Liver (tissue), 9 donors: ENCODE data around the gene PAXX. TPM values are rescaled to one million over a fixed set of nuclear protein-coding genes. Genes with fewer than 3 reads are reported as not detected.

Experiments
- DNase-seq: peaks from one replicate; pipeline ENCODE4 v3.0.0-alpha.2; 2017; ENCODE audit warnings: low spot score
- H3K27ac ChIP-seq, 2 donors: one replicate each; pipeline ENCODE4 v1.7.0; 2013; ENCODE audit warnings: inconsistent platforms in 2 of 2, low read length in 2 of 2, control low read depth in 1 of 2, low read depth in 1 of 2, mild to moderate bottlenecking in 1 of 2
- H3K27me3 ChIP-seq, 4 donors: one replicate each; pipeline versions ENCODE4 v1.6.1 to v1.7.0; 2013; ENCODE audit warnings: low read length in 3 of 4, inconsistent platforms in 1 of 4, mild to moderate bottlenecking in 1 of 4, moderate library complexity in 1 of 4; ENCODE audit not compliant: control insufficient read depth in 4 of 4, insufficient read depth in 4 of 4
- H3K36me3 ChIP-seq, 4 donors: one replicate each; pipeline versions ENCODE4 v1.6.1 to v1.7.0; 2013; ENCODE audit warnings: low read length in 3 of 4, mild to moderate bottlenecking in 3 of 4, low read depth in 1 of 4, moderate library complexity in 1 of 4; ENCODE audit not compliant: control insufficient read depth in 4 of 4, insufficient read depth in 3 of 4
- H3K4me1 ChIP-seq, 4 donors: one replicate each; pipeline versions ENCODE4 v1.6.1 to v1.7.0; 2013; ENCODE audit warnings: low read length in 3 of 4, mild to moderate bottlenecking in 3 of 4, moderate library complexity in 1 of 4; ENCODE audit not compliant: control insufficient read depth in 4 of 4, insufficient read depth in 4 of 4
- H3K4me3 ChIP-seq, 3 donors: one replicate each; pipeline versions ENCODE4 v1.6.1 to v1.7.0; 2013; ENCODE audit warnings: low read length in 3 of 3, control low read depth in 1 of 3, low read depth in 1 of 3, mild to moderate bottlenecking in 1 of 3
- H3K9ac ChIP-seq, 2 donors: one replicate each; pipeline ENCODE4 v1.7.0; 2013; ENCODE audit warnings: low read length in 2 of 2, mild to moderate bottlenecking in 2 of 2, moderate library complexity in 2 of 2, control low read depth in 1 of 2, low read depth in 1 of 2
- H3K9me3 ChIP-seq, 4 donors: one replicate each; pipeline versions ENCODE4 v1.6.1 to v1.7.0; 2013; ENCODE audit warnings: low read length in 3 of 4; ENCODE audit not compliant: control insufficient read depth in 4 of 4
- ATF3 ChIP-seq: IDR thresholded peaks from 2 replicates; pipeline ENCODE4 v1.6.1; 2016; ENCODE audit warnings: antibody characterized with exemption
- CTCF ChIP-seq: fragments of 150-350 bp; IDR thresholded peaks from 2 replicates; pipeline ENCODE4 v1.5.1; 2017; ENCODE audit warnings: improper control_type of control experiment, low read depth, low read length; ENCODE audit not compliant: missing input control
- FOXA1 ChIP-seq: IDR thresholded peaks from 2 replicates; pipeline ENCODE4 v1.6.1; 2016; ENCODE audit warnings: antibody characterized with exemption
- GABPA ChIP-seq, 2 donors: IDR thresholded peaks in 1 of 2; conservative IDR thresholded peaks in 1 of 2; 2 replicates each; pipeline ENCODE4 v1.6.1; 2016; ENCODE audit warnings: antibody characterized with exemption in 2 of 2, mild to moderate bottlenecking in 1 of 2, moderate library complexity in 1 of 2
- JUND ChIP-seq, 2 donors: IDR thresholded peaks; 2 replicates each; pipeline ENCODE4 v1.6.1; 2016; ENCODE audit warnings: antibody characterized with exemption in 2 of 2
- MAX ChIP-seq: IDR thresholded peaks from 2 replicates; pipeline ENCODE4 v1.6.1; 2016; ENCODE audit warnings: antibody characterized with exemption
- RAD21 ChIP-seq, 2 donors: IDR thresholded peaks; 2 replicates each; pipeline ENCODE4 v1.6.1; 2016; ENCODE audit warnings: antibody characterized with exemption in 2 of 2, mild to moderate bottlenecking in 2 of 2
- RXRA ChIP-seq, 2 donors: IDR thresholded peaks; 2 replicates each; pipeline ENCODE4 v1.6.1; 2017 to 2018; ENCODE audit warnings: antibody characterized with exemption in 2 of 2, mild to moderate bottlenecking in 1 of 2
- TAF1 ChIP-seq: conservative IDR thresholded peaks from 2 replicates; pipeline ENCODE4 v1.6.1; 2016; ENCODE audit warnings: antibody characterized with exemption, mild to moderate bottlenecking
- YY1 ChIP-seq: IDR thresholded peaks from 2 replicates; pipeline ENCODE4 v1.6.1; 2016; ENCODE audit warnings: antibody characterized with exemption, mild to moderate bottlenecking
- ZBTB33 ChIP-seq: IDR thresholded peaks from 2 replicates; pipeline ENCODE4 v1.6.1; 2016; ENCODE audit warnings: antibody characterized with exemption
- WGBS: extraction: QIAGEN DNeasy Blood & Tissue Kit; methylation state at CpG from one replicate; pipeline ENCODE4 v1.1.7; 2013; 5-methylcytosine and 5-hydroxymethylcytosine counted together
- polyA plus RNA-seq, 2 donors: library from polyadenylated mRNA; stranded (reverse) in 1 of 2; unstranded in 1 of 2; fragments of 200-250 nt in 1 of 2; fragments of >200 nt in 1 of 2; fragmentation: Nextera tagmentation in 1 of 2; extraction: Ambion mirVana in 1 of 2; gene quantifications; one replicate each; pipeline versions ENCODE4 v1.2.1 to v1.2.3, GENCODE V29; 2013 to 2015
- total RNA-seq, 2 donors: library from RNA; depleted of rRNA; stranded (reverse); fragments of >200 nt; gene quantifications; one replicate each; pipeline ENCODE4 v1.2.3, GENCODE V29; 2014
- donor health status: healthy.
- donor health status: healthy.
- donor health status: healthy.
- donor health status: healthy.
- donor health status: healthy.

PAXX gene
- total and polyA plus RNA-seq, 4 donors: 7.3 to 34.1 (median 19.2) TPM

DNA sequence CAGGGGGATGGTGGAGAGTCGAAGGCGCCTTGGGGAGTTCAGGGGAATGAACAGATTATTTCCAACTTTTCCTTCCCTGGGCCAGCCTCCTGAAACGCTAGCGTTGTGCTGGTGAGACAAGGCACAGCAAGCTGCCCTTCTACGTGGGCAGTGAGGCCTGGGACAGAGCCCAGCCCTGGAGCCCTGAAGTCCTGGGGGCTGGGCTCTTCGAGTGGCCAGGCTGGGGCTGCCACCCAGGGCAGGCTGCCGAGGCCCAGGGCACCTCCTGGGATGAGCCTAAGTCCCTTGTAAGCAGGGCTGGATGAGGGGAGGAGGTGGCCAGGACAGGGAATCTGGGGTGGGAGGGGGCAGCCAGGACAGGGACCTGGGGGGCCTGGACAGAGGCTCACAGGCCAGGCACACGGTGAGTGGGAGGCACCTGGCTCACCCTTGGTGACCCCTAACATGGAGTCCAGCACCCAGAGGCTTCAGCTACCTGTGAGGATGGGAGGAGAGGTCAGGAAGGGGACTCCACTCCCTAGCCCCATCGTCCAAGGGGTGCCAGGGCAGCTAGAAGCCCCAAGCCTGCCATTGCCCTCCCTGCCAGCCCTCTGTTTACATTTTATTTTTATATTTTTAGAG, 41.5 kb upstream of the PAXX start:
- Histone ChIP-seq H3K4me1 (peaks cover 10 to 37% (median 23%) of the 10 kb centered on the region in 4 donors), H3K36me3 (no peaks in the 10 kb centered on the region), H3K27ac (peak overlapping the region; percentile 81 to 95), H3K9ac (peak overlapping the region; percentile 30 to 57), H3K27me3 (no peaks in the 10 kb centered on the region), H3K4me3 (peak overlapping the region in 2 of 3 donors; percentile 58 to 68), H3K9me3 (no peaks in the 10 kb centered on the region)
- peak in 1 of 2 donors; percentile 24 for TF ChIP-seq RXRA (IDR thresholded peaks at IDR 0.05)
- no peak for TF ChIP-seq ZBTB33
- 24% methylated on average over 9 of the region's 9 CpGs for WGBS
- no peak for DNase-seq

- no peaks in the 10 kb centered on the region for H3K36me3 ChIP-seq
- peaks cover 10 to 33% (median 19%) of the 10 kb centered on the region in 4 donors for H3K4me1 ChIP-seq
- no peak within 1 kb of the TSS for H3K9ac ChIP-seq
- H3K27me3 ChIP-seq: no peaks in the 10 kb centered on the region
- TF ChIP-seq RAD21 (IDR thresholded peaks at IDR 0.05): no peak
- TF ChIP-seq ATF3: no peak
- no peak for TF ChIP-seq FOXA1
- TF ChIP-seq GABPA (IDR thresholded peaks at IDR 0.05 in 1 of 2, conservative IDR thresholded peaks at IDR 0.05 in 1 of 2): no peak
- TF ChIP-seq JUND (IDR thresholded peaks at IDR 0.05): no peak
- TF ChIP-seq MAX: no peak
- H3K27ac ChIP-seq: no peak within 1 kb of the TSS
- H3K4me3 ChIP-seq: no peak within 1 kb of the TSS
- DNase-seq: no peak
- no peaks in the 10 kb centered on the region for H3K9me3 ChIP-seq
- 93% methylated on average over 14 of the region's 14 CpGs for WGBS
Measured at GRCh38 chr9:136951541-136952320, 40.5 kb upstream of the PAXX start, which contains the start of gene LCN12. LCN12 (plus strand) TSS chr9:136952273; CDS start chr9:136952328, 55 bp downstream.

GRCh38 chr9:136952321-136952850, 39.8 kb upstream of the PAXX start:
- Histone ChIP-seq H3K4me3 (no peak overlapping the region), H3K4me1 (peaks cover 9 to 27% (median 15%) of the 10 kb centered on the region in 4 donors), H3K9me3 (no peaks in the 10 kb centered on the region), H3K27ac (no peak overlapping the region), H3K27me3 (no peaks in the 10 kb centered on the region), H3K36me3 (no peaks in the 10 kb centered on the region), H3K9ac (no peak overlapping the region)
- no peak for DNase-seq
- no peak for TF ChIP-seq GABPA (IDR thresholded peaks at IDR 0.05 in 1 of 2, conservative IDR thresholded peaks at IDR 0.05 in 1 of 2)
- no peak for TF ChIP-seq RXRA (IDR thresholded peaks at IDR 0.05)
- TF ChIP-seq ATF3: no peak
- no peak for TF ChIP-seq TAF1
- no peak for TF ChIP-seq JUND (IDR thresholded peaks at IDR 0.05)
- TF ChIP-seq YY1: no peak
- no peak for TF ChIP-seq CTCF
- TF ChIP-seq MAX: no peak
- 83% methylated on average over 15 of the region's 15 CpGs for WGBS
